ENCODE data around the gene CADM2. TPM values are rescaled to one million over a fixed set of nuclear protein-coding genes. Genes with fewer than 3 reads are reported as not detected.

Gene CADM2
- total RNA-seq, 2 donors from 2014 or later, result 0.27 to 11.7 TPM

- Histone ChIP-seq H3K9me3 (no peaks in the 10 kb centered on the region), H3K36me3 (no peaks in the 10 kb centered on the region), H3K27me3 (replicated peaks; ENCODE audit: insufficient read depth) (no peaks in the 10 kb centered on the region), H3K4me3 (no peak overlapping the region), H3K27ac (no peak overlapping the region), H3K4me1 (replicated peaks) (no peaks in the 10 kb centered on the region)
- no peak for DNase-seq (ENCODE audit: low spot score)
- TF ChIP-seq POLR2A (IDR thresholded peaks at IDR 0.05), result no peak
- intact Hi-C loops (cut with DNase I), result no loop called here
- WGBS, result 38% methylated on average over 2 of the region's 2 CpGs
These were observed 701.7 kb downstream of the CADM2 start for GRCh38 chr3:85660451-85660850.

GRCh38 chr3:85662462-85662861 lies 703.7 kb downstream of the CADM2 start:
- Histone ChIP-seq H3K36me3 (no peaks in the 10 kb centered on the region), H3K4me3 (no peak overlapping the region), H3K4me1 (replicated peaks) (no peaks in the 10 kb centered on the region), H3K27me3 (replicated peaks; ENCODE audit: insufficient read depth) (no peaks in the 10 kb centered on the region), H3K27ac (no peak overlapping the region), H3K9me3 (no peaks in the 10 kb centered on the region)
- no peak for DNase-seq (ENCODE audit: low spot score)
- no peak for TF ChIP-seq POLR2AphosphoS5 (IDR thresholded peaks at IDR 0.05)
- TF ChIP-seq CTCF (IDR thresholded peaks at IDR 0.05), result no peak
- no peak for TF ChIP-seq POLR2A (IDR thresholded peaks at IDR 0.05)
- intact Hi-C loops (cut with DNase I), result no loop called here
- 81% methylated on average over 3 of the region's 3 CpGs for WGBS

GRCh38 chr3:85667744-85668143 lies 709.0 kb downstream of the CADM2 start:
- Histone ChIP-seq H3K27ac (no peak overlapping the region), H3K27me3 (replicated peaks; ENCODE audit: insufficient read depth) (no peaks in the 10 kb centered on the region), H3K9me3 (no peaks in the 10 kb centered on the region), H3K36me3 (no peaks in the 10 kb centered on the region), H3K4me1 (replicated peaks) (no peaks in the 10 kb centered on the region), H3K4me3 (no peak overlapping the region)
- 75% methylated on average over 5 of the region's 5 CpGs for WGBS
- intact Hi-C loops (cut with DNase I), result no loop called here
- no peak for DNase-seq (ENCODE audit: low spot score)
- TF ChIP-seq CTCF (IDR thresholded peaks at IDR 0.05) (no peak), POLR2A (IDR thresholded peaks at IDR 0.05) (no peak), POLR2AphosphoS5 (IDR thresholded peaks at IDR 0.05) (no peak)

- TF ChIP-seq CTCF (IDR thresholded peaks at IDR 0.05) (no peak), POLR2A (IDR thresholded peaks at IDR 0.05) (no peak), POLR2AphosphoS5 (IDR thresholded peaks at IDR 0.05) (no peak)
- DNase-seq (ENCODE audit: low spot score), result no peak
- Histone ChIP-seq H3K9me3 (no peaks in the 10 kb centered on the region), H3K4me1 (replicated peaks) (no peaks in the 10 kb centered on the region), H3K27me3 (replicated peaks; ENCODE audit: insufficient read depth) (no peaks in the 10 kb centered on the region), H3K36me3 (no peaks in the 10 kb centered on the region), H3K27ac (no peak overlapping the region), H3K4me3 (no peak overlapping the region)
- WGBS, result 42% methylated on average over 2 of the region's 2 CpGs
- intact Hi-C loops (cut with DNase I), result no loop called here
These were observed 711.9 kb downstream of the CADM2 start for GRCh38 chr3:85670634-85671205.

- Histone ChIP-seq H3K9me3 (no peaks in the 10 kb centered on the region), H3K36me3 (no peaks in the 10 kb centered on the region), H3K4me3 (no peak overlapping the region), H3K4me1 (replicated peaks) (no peaks in the 10 kb centered on the region), H3K27me3 (replicated peaks; ENCODE audit: insufficient read depth) (no peaks in the 10 kb centered on the region), H3K27ac (no peak overlapping the region)
- WGBS, result 82% methylated on average over 1 of the region's 1 CpG
- TF ChIP-seq POLR2AphosphoS5 (IDR thresholded peaks at IDR 0.05) (no peak), POLR2A (IDR thresholded peaks at IDR 0.05) (no peak), CTCF (IDR thresholded peaks at IDR 0.05) (no peak)
- DNase-seq (ENCODE audit: low spot score), result no peak
- intact Hi-C loops (cut with DNase I), result no loop called here
These were observed 714.0 kb downstream of the CADM2 start for GRCh38 chr3:85672761-85673160.

All from prostate gland (tissue), 2 donors.